22Rv1 (cell line): Measurements from ENCODE around the gene RHOG.
"Not testable (repeated sequence)": the region's sequence is repeated elsewhere in the genome, so short reads cannot be mapped to it uniquely, and the experiment has no call there.

Source experiments
- ZFX ChIP-seq: fragments of 450-650 bp; IDR thresholded peaks from 2 replicates; pipeline ENCODE4 v1.6.1; 2017; ENCODE audit warnings: antibody characterized with exemption, borderline replicate concordance
- TF ChIP-seq, protein P1 (sequence below): fragments of 450-650 bp; IDR thresholded peaks from 2 replicates; pipeline ENCODE4 v1.5.1; 2017; ENCODE audit warnings: mild to moderate bottlenecking

DNA sequence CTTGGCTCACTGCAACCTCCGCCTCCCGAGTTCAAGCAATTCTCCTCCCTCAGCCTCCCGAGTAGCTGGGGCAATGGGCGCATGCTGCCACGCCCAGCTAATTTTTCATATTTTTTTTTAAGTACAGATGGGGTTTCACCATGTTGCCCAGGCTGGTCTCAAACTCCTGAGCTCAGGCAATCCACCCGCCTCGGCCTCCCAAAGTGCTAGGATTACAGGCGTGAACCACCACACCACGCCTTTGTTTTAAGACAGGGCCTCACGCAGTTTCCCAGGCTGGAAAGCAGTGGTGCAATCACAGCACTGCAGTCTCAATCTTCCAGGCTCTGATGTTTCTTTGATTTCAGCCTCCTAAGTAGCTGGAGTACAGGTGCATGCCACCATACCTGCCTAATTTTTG lies 46.4 kb downstream of the RHOG start:
- TF ChIP-seq, protein P1, sequence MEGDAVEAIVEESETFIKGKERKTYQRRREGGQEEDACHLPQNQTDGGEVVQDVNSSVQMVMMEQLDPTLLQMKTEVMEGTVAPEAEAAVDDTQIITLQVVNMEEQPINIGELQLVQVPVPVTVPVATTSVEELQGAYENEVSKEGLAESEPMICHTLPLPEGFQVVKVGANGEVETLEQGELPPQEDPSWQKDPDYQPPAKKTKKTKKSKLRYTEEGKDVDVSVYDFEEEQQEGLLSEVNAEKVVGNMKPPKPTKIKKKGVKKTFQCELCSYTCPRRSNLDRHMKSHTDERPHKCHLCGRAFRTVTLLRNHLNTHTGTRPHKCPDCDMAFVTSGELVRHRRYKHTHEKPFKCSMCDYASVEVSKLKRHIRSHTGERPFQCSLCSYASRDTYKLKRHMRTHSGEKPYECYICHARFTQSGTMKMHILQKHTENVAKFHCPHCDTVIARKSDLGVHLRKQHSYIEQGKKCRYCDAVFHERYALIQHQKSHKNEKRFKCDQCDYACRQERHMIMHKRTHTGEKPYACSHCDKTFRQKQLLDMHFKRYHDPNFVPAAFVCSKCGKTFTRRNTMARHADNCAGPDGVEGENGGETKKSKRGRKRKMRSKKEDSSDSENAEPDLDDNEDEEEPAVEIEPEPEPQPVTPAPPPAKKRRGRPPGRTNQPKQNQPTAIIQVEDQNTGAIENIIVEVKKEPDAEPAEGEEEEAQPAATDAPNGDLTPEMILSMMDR, result not testable (repeated sequence)
- TF ChIP-seq ZFX, result not testable (repeated sequence)
